PC-3 (cell line): ENCODE results near the gene SPATA9. TPM values are rescaled to one million over a fixed set of nuclear protein-coding genes. Genes with fewer than 3 reads are reported as not detected.
A peak's percentile ranks its signal among the peaks of the same experiment; 100 is the strongest.
"Not testable (repeated sequence)": the region's sequence is repeated elsewhere in the genome, so short reads cannot be mapped to it uniquely, and the experiment has no call there.

Source experiments
- ATAC-seq: fragments of 200-7000 bp; cut with Tn5 transposase; 2 replicates; pipeline ENCODE4 v1.9.1; 2020; ENCODE audit warnings: mild to moderate bottlenecking, moderate library complexity
- BruUV-seq: library from RNA; stranded (reverse); fragments of 400-500 nt; replicated peaks from 2 replicates; lab custom pipeline; 2021; lab: Mats Ljungman, UMichigan
- CTCF ChIA-PET: fragments of 300-600 bp; sonication (Branson Sonifier 250); formaldehyde crosslinking; loops from one replicate; lab custom pipeline; 2022; ENCODE audit warnings: antibody characterized with exemption; lab: Charles Lee
- POLR2A ChIA-PET: fragments of 300-600 bp; sonication (Branson Sonifier 250); formaldehyde crosslinking; loops from one replicate; lab custom pipeline; 2022; ENCODE audit warnings: antibody characterized with exemption; ENCODE audit not compliant: unreplicated experiment; lab: Charles Lee
- DNase-seq: peaks from one replicate; pipeline ENCODE4 v3.0.0-alpha.2; 2015
- H2AFZ ChIP-seq: fragments of 300-600 bp; sonication (generic); 2 replicates; pipeline ENCODE4 v1.6.0; 2016; ENCODE audit warnings: antibody characterized with exemption, low read length
- H3F3A ChIP-seq: fragments of 300-600 bp; sonication (generic); one replicate; pipeline ENCODE4 v1.6.0; 2017; ENCODE audit warnings: antibody characterized with exemption, low read length, control low read depth, mild to moderate bottlenecking; ENCODE audit not compliant: unreplicated experiment
- H3K27ac ChIP-seq: fragments of 300-600 bp; sonication (generic); 2 replicates; pipeline ENCODE4 v1.5.1; 2016; ENCODE audit warnings: mild to moderate bottlenecking, low read length
- H3K27me3 ChIP-seq: fragments of 300-600 bp; sonication (generic); 2 replicates; pipeline ENCODE4 v1.6.1; 2016; ENCODE audit warnings: low read length, mixed read lengths
- H3K36me3 ChIP-seq: fragments of 300-600 bp; sonication (generic); 2 replicates; pipeline ENCODE4 v1.6.1; 2016; ENCODE audit warnings: low read depth, mixed run types, low read length, mixed read lengths
- H3K4me1 ChIP-seq: fragments of 300-600 bp; sonication (generic); 2 replicates; pipeline ENCODE4 v1.5.1; 2016; ENCODE audit warnings: low read length; ENCODE audit not compliant: insufficient read depth
- H3K4me2 ChIP-seq: fragments of 300-600 bp; sonication (generic); 2 replicates; pipeline ENCODE4 v1.6.0; 2016; ENCODE audit warnings: low read length
- H3K4me3 ChIP-seq: fragments of 300-600 bp; sonication (generic); 2 replicates; pipeline ENCODE4 v1.5.1; 2016; ENCODE audit warnings: mild to moderate bottlenecking, low read length, mixed read lengths
- H3K79me2 ChIP-seq: fragments of 300-600 bp; sonication (generic); 2 replicates; pipeline ENCODE4 v1.6.1; 2017; ENCODE audit warnings: low read length, mixed read lengths
- H3K9ac ChIP-seq: fragments of 300-600 bp; sonication (generic); 2 replicates; pipeline ENCODE4 v1.6.0; 2016; ENCODE audit warnings: mild to moderate bottlenecking, low read length
- H3K9me2 ChIP-seq: fragments of 300-600 bp; sonication (generic); replicated peaks from 2 replicates; pipeline ENCODE4 v1.6.1; 2016; ENCODE audit warnings: mixed run types, low read length, mixed read lengths
- H3K9me3 ChIP-seq: fragments of 300-600 bp; sonication (generic); 2 replicates; pipeline ENCODE4 v1.6.1; 2016; ENCODE audit warnings: low read length, mixed read lengths
- H4K20me1 ChIP-seq: fragments of 300-600 bp; sonication (generic); 2 replicates; pipeline ENCODE4 v1.6.1; 2016; ENCODE audit warnings: low read length, mixed read lengths
- EZH2 ChIP-seq: fragments of 300-600 bp; sonication (generic); IDR thresholded peaks from one replicate; pipeline ENCODE4 v1.6.1; 2017; ENCODE audit warnings: antibody characterized with exemption, mild to moderate bottlenecking, low read length; ENCODE audit not compliant: unreplicated experiment
- EZH2phosphoT487 ChIP-seq: fragments of 300-600 bp; sonication (generic); IDR thresholded peaks from 2 replicates; pipeline ENCODE4 v1.6.1; 2018; ENCODE audit warnings: mild to moderate bottlenecking, antibody characterized with exemption, low read length, borderline replicate concordance
- intact Hi-C: fragments of 100-400 bp; cut with micrococcal nuclease; formaldehyde crosslinking; loops from 2 replicates; pipeline ENCODE4 v1.9.0; 2023
- total RNA-seq: library from RNA; depleted of rRNA; stranded (reverse); fragments of >200 nt; gene quantifications from 2 replicates; pipeline ENCODE4 v1.2.3, GENCODE V29; 2014
- TF ChIP-seq, protein P1 (sequence below): fragments of 300-600 bp; sonication (generic); conservative IDR thresholded peaks from 2 replicates; pipeline ENCODE4 v1.5.1; 2017; ENCODE audit warnings: antibody characterized with exemption, low read depth, mild to moderate bottlenecking, low read length

SPATA9 gene
- total RNA-seq, 1 experiment from 2014 or later = not detected

- no peak overlapping the region for H3K4me3 ChIP-seq
- H3K79me2 ChIP-seq = no peaks in the 10 kb centered on the region
- DNase-seq (peak; percentile 81), ATAC-seq (peak; percentile 25)
- H3K9ac ChIP-seq = no peak overlapping the region
- no peak overlapping the region for H2AFZ ChIP-seq
- peaks cover 24% of the 10 kb centered on the region for H3K4me1 ChIP-seq
- H3K4me2 ChIP-seq = peak overlapping the region; percentile 37; the same call in 1 of the 2 replicates
- no peaks in the 10 kb centered on the region for H4K20me1 ChIP-seq
- H3K27me3 ChIP-seq = no peaks in the 10 kb centered on the region
- no peaks in the 10 kb centered on the region for H3K9me2 ChIP-seq
- H3K27ac ChIP-seq = 0 out of 2 replicates have a peak overlapping the region, but pooled peaks have one; percentile 3
- intact Hi-C loops = loop anchor here (1.0 kb wide), 1 partner anchor 48 kb away; no protein-coding TSS in a partner anchor
- BruUV-seq = no TSS peak
- no peak for TF ChIP-seq EZH2phosphoT487
- TF ChIP-seq, protein P1, sequence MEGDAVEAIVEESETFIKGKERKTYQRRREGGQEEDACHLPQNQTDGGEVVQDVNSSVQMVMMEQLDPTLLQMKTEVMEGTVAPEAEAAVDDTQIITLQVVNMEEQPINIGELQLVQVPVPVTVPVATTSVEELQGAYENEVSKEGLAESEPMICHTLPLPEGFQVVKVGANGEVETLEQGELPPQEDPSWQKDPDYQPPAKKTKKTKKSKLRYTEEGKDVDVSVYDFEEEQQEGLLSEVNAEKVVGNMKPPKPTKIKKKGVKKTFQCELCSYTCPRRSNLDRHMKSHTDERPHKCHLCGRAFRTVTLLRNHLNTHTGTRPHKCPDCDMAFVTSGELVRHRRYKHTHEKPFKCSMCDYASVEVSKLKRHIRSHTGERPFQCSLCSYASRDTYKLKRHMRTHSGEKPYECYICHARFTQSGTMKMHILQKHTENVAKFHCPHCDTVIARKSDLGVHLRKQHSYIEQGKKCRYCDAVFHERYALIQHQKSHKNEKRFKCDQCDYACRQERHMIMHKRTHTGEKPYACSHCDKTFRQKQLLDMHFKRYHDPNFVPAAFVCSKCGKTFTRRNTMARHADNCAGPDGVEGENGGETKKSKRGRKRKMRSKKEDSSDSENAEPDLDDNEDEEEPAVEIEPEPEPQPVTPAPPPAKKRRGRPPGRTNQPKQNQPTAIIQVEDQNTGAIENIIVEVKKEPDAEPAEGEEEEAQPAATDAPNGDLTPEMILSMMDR = no peak
- POLR2A ChIA-PET = no interaction called here
- no peaks in the 10 kb centered on the region for H3F3A ChIP-seq
- CTCF ChIA-PET = no interaction called here
- H3K9me3 ChIP-seq = no peaks in the 10 kb centered on the region
- no peaks in the 10 kb centered on the region for H3K36me3 ChIP-seq
Measured at GRCh38 chr5:95715799-95716461, 33.1 kb upstream of the SPATA9 start.

DNA sequence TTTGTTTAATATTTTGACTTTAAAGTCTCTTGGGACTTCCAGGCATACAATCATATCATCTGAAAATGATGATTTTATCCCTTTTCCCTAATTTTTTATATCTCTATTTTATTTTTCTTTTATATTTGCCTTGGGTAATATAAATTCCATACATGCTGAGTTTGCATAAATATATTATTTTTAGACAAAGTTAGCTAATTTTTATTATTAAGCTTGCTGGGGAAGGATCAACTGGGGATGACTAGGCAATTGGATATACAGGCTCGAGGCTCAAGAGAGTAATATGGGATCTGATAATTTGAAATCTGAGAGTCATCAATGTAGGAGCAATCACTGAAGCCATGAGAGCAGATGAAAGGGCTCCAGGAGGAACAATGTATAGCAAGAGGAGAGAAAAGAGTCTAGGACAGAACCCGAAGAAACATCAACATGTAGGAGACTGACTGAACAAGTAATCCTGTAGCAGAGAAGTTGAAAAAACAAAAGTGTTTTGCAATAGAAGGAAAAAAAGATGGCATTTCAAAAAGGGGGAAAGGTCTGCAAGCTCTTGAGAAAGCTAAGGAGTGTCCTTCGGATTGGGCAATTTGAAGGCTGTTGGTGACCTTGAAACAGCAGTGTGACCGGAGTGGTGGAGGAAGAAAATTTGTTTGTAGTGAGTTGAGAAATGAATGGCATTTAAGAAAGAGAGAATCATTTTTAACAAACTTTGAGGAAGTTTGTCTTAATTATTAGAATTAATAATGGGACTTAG, 31.3 kb upstream of the SPATA9 start:
- ChIA-PET CTCF (no interaction called here), POLR2A (no interaction called here)
- Histone ChIP-seq H3K9me3 (no peaks in the 10 kb centered on the region), H3K4me1 (peaks cover 24% of the 10 kb centered on the region), H3K9ac (no peak overlapping the region), H3K4me2 (no peak overlapping the region), H3K4me3 (no peak overlapping the region), H3F3A (no peaks in the 10 kb centered on the region), H3K9me2 (no peaks in the 10 kb centered on the region), H3K27ac (no peak overlapping the region), H3K36me3 (no peaks in the 10 kb centered on the region), H4K20me1 (no peaks in the 10 kb centered on the region), H3K27me3 (no peaks in the 10 kb centered on the region), H2AFZ (no peak overlapping the region), H3K79me2 (no peaks in the 10 kb centered on the region)
- TF ChIP-seq EZH2 = no peak
- TF ChIP-seq, protein P1 = no peak
- no peak for TF ChIP-seq EZH2phosphoT487
- no peak for DNase-seq
- BruUV-seq = no TSS peak
- intact Hi-C loops = loop anchor here (2.0 kb wide), 1 partner anchor 17 kb away; the partner anchor contains the start of gene RHOBTB3
- no peak for ATAC-seq

- H3K4me2 ChIP-seq, H2AFZ ChIP-seq, POLR2A ChIA-PET, H3K4me3 ChIP-seq, H3F3A ChIP-seq, ATAC-seq, H3K36me3 ChIP-seq, DNase-seq, H3K27me3 ChIP-seq, H4K20me1 ChIP-seq, H3K9me3 ChIP-seq, CTCF ChIA-PET, H3K9me2 ChIP-seq, BruUV-seq, H3K79me2 ChIP-seq, H3K9ac ChIP-seq: not testable (repeated sequence)
- Histone ChIP-seq H3K27ac (peak overlapping the region; percentile 37), H3K4me1 (peaks cover 24% of the 10 kb centered on the region)
- intact Hi-C loops = loop anchor here (2.0 kb wide), 1 partner anchor 18 kb away; the partner anchor contains the start of gene RHOBTB3
Measured at GRCh38 chr5:95713246-95713645, 30.5 kb upstream of the SPATA9 start.
